Measurements from ENCODE around the gene KCNJ16.

KCNJ16 gene

DNA sequence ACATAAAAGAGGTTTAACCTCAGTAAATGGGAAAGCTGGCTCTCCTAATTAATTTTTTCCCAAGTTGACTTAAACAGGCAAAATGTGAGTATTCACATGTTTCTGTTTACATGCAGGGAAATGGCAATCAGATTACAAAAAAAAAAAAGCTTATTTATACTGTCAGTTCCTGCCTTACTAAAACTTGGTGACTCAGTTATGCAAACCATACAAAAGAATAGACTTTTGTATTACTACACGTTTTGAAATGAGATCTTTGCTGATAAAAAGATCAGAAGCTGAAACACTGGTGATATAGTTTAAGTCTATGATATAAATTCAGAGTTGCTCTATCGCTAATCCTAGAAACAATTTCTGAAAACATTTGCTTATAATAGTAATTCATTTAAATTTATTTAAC lies 85.0 kb downstream of the KCNJ16 start:
- Histone ChIP-seq H2BK15ac (ENCODE audit: low read length) (no peak overlapping the region), H2BK5ac (ENCODE audit: low read length) (no peak overlapping the region), H3K9ac (ENCODE audit: low read depth, low read length, poor library complexity) (no peak overlapping the region), H3K4me2 (ENCODE audit: insufficient read depth, low read length, poor library complexity, severe bottlenecking) (no peak overlapping the region), H3K36me3 (replicated peaks in 1 of 2; ENCODE audit: control insufficient read depth in 2 of 2, insufficient read depth in 2 of 2, low read length in 2 of 2) (no peaks in the 10 kb centered on the region), H3K79me1 (ENCODE audit: low read depth, low read length) (no peaks in the 10 kb centered on the region), H3K27ac (replicated peaks; ENCODE audit: low read length) (no peak overlapping the region), H3K23ac (ENCODE audit: low read depth, low read length, poor library complexity) (no peak overlapping the region), H2BK120ac (ENCODE audit: low read depth, low read length) (no peak overlapping the region), H4K91ac (ENCODE audit: low read depth, low read length, poor library complexity) (no peak overlapping the region), H3K4me3 (ENCODE audit: low read length in 2 of 2) (no peak overlapping the region), H3K18ac (ENCODE audit: low read length) (no peak overlapping the region), H4K8ac (ENCODE audit: low read depth, low read length) (no peak overlapping the region), H2BK12ac (ENCODE audit: low read length) (no peak overlapping the region), H2AK5ac (ENCODE audit: low read depth, low read length) (no peak overlapping the region), H3K14ac (ENCODE audit: low read length) (no peak overlapping the region), H3K27me3 (ENCODE audit: control insufficient read depth in 3 of 3, insufficient read depth in 3 of 3, low read depth in 1 of 3, low read length in 3 of 3) (no peaks in the 10 kb centered on the region), H3K4me1 (ENCODE audit: control insufficient read depth in 2 of 2, insufficient read depth in 1 of 2, low read depth in 1 of 2, low read length in 2 of 2) (no peaks in the 10 kb centered on the region), H2AFZ (ENCODE audit: low read length) (no peak overlapping the region), H3K9me3 (replicated peaks in 1 of 2; ENCODE audit: control insufficient read depth in 2 of 2, insufficient read depth in 1 of 2, low read depth in 1 of 2, low read length in 2 of 2) (no peaks in the 10 kb centered on the region), H3K4ac (ENCODE audit: low read length) (no peak overlapping the region)
- WGBS, 2 donors (ENCODE audit: extremely low coverage in 2 of 2, insufficient read length in 2 of 2, insufficient replicate concordance in 1 of 2) = no CpG with 5 or more reads among the region's 2 CpGs
- DNase-seq (ENCODE audit: low spot score) = no peak

DNA sequence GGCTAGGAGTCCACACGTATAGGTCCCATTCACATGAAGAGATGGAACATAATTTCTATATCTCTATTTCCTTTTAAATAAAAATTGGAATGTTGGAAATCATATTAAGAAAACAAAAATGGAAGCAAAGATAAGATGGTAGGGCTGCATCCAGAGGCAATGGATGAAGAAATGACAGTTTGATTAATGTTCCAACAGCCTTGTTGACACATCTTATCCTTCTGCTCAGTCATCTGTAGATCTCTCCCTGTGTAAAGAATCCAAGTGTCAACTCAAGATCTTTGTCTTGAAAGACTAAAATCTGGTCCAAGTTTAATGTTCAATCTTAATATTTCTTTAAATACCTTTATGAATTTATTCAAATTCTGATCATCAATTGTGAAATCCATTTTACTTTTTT lies 86.5 kb downstream of the KCNJ16 start:
- Histone ChIP-seq H3K23ac (ENCODE audit: low read depth, low read length, poor library complexity) (no peak overlapping the region), H3K18ac (ENCODE audit: low read length) (no peak overlapping the region), H3K79me1 (ENCODE audit: low read depth, low read length) (no peaks in the 10 kb centered on the region), H3K27me3 (ENCODE audit: control insufficient read depth in 3 of 3, insufficient read depth in 3 of 3, low read depth in 1 of 3, low read length in 3 of 3) (no peaks in the 10 kb centered on the region), H3K9ac (ENCODE audit: low read depth, low read length, poor library complexity) (no peak overlapping the region), H3K36me3 (replicated peaks in 1 of 2; ENCODE audit: control insufficient read depth in 2 of 2, insufficient read depth in 2 of 2, low read length in 2 of 2) (no peaks in the 10 kb centered on the region), H3K27ac (replicated peaks; ENCODE audit: low read length) (no peak overlapping the region), H3K4me1 (ENCODE audit: control insufficient read depth in 2 of 2, insufficient read depth in 1 of 2, low read depth in 1 of 2, low read length in 2 of 2) (no peaks in the 10 kb centered on the region), H4K91ac (ENCODE audit: low read depth, low read length, poor library complexity) (no peak overlapping the region), H3K4ac (ENCODE audit: low read length) (no peak overlapping the region), H3K14ac (ENCODE audit: low read length) (no peak overlapping the region), H2BK12ac (ENCODE audit: low read length) (no peak overlapping the region), H2BK15ac (ENCODE audit: low read length) (no peak overlapping the region), H2AK5ac (ENCODE audit: low read depth, low read length) (no peak overlapping the region), H3K9me3 (replicated peaks in 1 of 2; ENCODE audit: control insufficient read depth in 2 of 2, insufficient read depth in 1 of 2, low read depth in 1 of 2, low read length in 2 of 2) (no peaks in the 10 kb centered on the region), H3K4me3 (ENCODE audit: low read length in 2 of 2) (no peak overlapping the region), H2BK5ac (ENCODE audit: low read length) (no peak overlapping the region), H2AFZ (ENCODE audit: low read length) (no peak overlapping the region), H3K4me2 (ENCODE audit: insufficient read depth, low read length, poor library complexity, severe bottlenecking) (no peak overlapping the region), H4K8ac (ENCODE audit: low read depth, low read length) (no peak overlapping the region), H2BK120ac (ENCODE audit: low read depth, low read length) (no peak overlapping the region)
- WGBS, 2 donors (ENCODE audit: extremely low coverage in 2 of 2, insufficient read length in 2 of 2, insufficient replicate concordance in 1 of 2) = no CpG with 5 or more reads among the region's 1 CpG
- DNase-seq (ENCODE audit: low spot score) = no peak

DNA sequence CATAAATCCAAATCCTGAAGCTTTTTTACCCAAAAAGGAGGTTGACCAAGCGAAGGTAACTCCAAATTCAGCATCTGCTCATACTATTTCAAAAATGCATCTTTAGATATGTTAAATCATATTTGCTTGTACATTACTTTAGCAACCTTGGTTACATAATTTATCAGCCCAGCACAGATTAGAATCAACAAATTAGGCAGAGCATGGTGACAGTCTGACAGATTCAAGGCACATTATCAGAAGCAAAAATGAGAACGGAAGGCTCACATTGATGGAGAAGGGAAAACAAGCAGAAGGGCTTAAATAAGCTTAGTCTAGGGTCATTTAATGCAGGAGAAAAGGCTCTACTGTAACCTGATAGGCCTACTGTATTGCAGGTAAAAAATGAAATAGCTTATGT lies 90.4 kb downstream of the KCNJ16 start:
- H3K27me3 ChIP-seq (ENCODE audit: control insufficient read depth in 3 of 3, insufficient read depth in 3 of 3, low read depth in 1 of 3, low read length in 3 of 3) = peaks cover 0 to 9% (median 0%) of the 10 kb centered on the region in 3 experiments
- no peak overlapping the region for H3K4ac ChIP-seq (ENCODE audit: low read length)
- no peak overlapping the region for H3K18ac ChIP-seq (ENCODE audit: low read length)
- H4K8ac ChIP-seq (ENCODE audit: low read depth, low read length) = no peak overlapping the region
- H3K4me2 ChIP-seq (ENCODE audit: insufficient read depth, low read length, poor library complexity, severe bottlenecking) = no peak overlapping the region
- peaks cover 0 to 2% of the 10 kb centered on the region in 2 donors for H3K4me1 ChIP-seq (ENCODE audit: control insufficient read depth in 2 of 2, insufficient read depth in 1 of 2, low read depth in 1 of 2, low read length in 2 of 2)
- no peaks in the 10 kb centered on the region for H3K9me3 ChIP-seq (replicated peaks in 1 of 2; ENCODE audit: control insufficient read depth in 2 of 2, insufficient read depth in 1 of 2, low read depth in 1 of 2, low read length in 2 of 2)
- no peak overlapping the region for H2BK15ac ChIP-seq (ENCODE audit: low read length)
- no peak overlapping the region for H2AFZ ChIP-seq (ENCODE audit: low read length)
- no peak overlapping the region for H3K27ac ChIP-seq (replicated peaks; ENCODE audit: low read length)
- H2BK5ac ChIP-seq (ENCODE audit: low read length) = no peak overlapping the region
- H3K4me3 ChIP-seq (ENCODE audit: low read length in 2 of 2) = no peak overlapping the region
- no peak overlapping the region for H3K14ac ChIP-seq (ENCODE audit: low read length)
- H3K79me1 ChIP-seq (ENCODE audit: low read depth, low read length) = no peaks in the 10 kb centered on the region
- H3K9ac ChIP-seq (ENCODE audit: low read depth, low read length, poor library complexity) = no peak overlapping the region
- no peak overlapping the region for H2BK120ac ChIP-seq (ENCODE audit: low read depth, low read length)
- H3K23ac ChIP-seq (ENCODE audit: low read depth, low read length, poor library complexity) = no peak overlapping the region
- no CpG with 5 or more reads among the region's 2 CpGs for WGBS, 2 donors (ENCODE audit: extremely low coverage in 2 of 2, insufficient read length in 2 of 2, insufficient replicate concordance in 1 of 2)
- H2AK5ac ChIP-seq (ENCODE audit: low read depth, low read length) = no peak overlapping the region
- H3K36me3 ChIP-seq (replicated peaks in 1 of 2; ENCODE audit: control insufficient read depth in 2 of 2, insufficient read depth in 2 of 2, low read length in 2 of 2) = no peaks in the 10 kb centered on the region
- DNase-seq (ENCODE audit: low spot score) = no peak
- H2BK12ac ChIP-seq (ENCODE audit: low read length) = no peak overlapping the region
- no peak overlapping the region for H4K91ac ChIP-seq (ENCODE audit: low read depth, low read length, poor library complexity)

DNA sequence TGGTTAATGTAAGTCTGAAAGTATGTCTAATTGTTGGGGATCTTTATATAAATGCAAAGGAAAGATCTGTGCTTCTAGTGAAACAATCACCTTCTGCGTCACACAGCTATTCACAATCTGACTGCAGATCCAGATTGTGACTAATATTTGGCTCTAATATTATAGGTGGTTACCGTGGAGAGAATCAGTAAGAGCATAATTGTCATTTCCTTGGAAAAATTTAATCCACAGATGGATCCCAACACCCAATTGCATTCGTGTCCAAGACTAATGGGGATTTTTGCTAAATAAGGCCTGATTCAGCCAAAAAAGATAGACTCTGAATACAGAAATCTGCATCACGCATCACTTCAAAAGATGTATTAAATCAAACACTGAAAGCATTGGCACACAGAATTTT lies 91.6 kb downstream of the KCNJ16 start:
- Histone ChIP-seq H2BK15ac (ENCODE audit: low read length) (no peak overlapping the region), H3K27ac (replicated peaks; ENCODE audit: low read length) (no peak overlapping the region), H3K79me1 (ENCODE audit: low read depth, low read length) (no peaks in the 10 kb centered on the region), H3K18ac (ENCODE audit: low read length) (no peak overlapping the region), H3K9ac (ENCODE audit: low read depth, low read length, poor library complexity) (no peak overlapping the region), H3K9me3 (replicated peaks in 1 of 2; ENCODE audit: control insufficient read depth in 2 of 2, insufficient read depth in 1 of 2, low read depth in 1 of 2, low read length in 2 of 2) (no peaks in the 10 kb centered on the region), H4K8ac (ENCODE audit: low read depth, low read length) (no peak overlapping the region), H3K4ac (ENCODE audit: low read length) (no peak overlapping the region), H3K4me2 (ENCODE audit: insufficient read depth, low read length, poor library complexity, severe bottlenecking) (no peak overlapping the region), H2AK5ac (ENCODE audit: low read depth, low read length) (no peak overlapping the region), H3K27me3 (ENCODE audit: control insufficient read depth in 3 of 3, insufficient read depth in 3 of 3, low read depth in 1 of 3, low read length in 3 of 3) (peaks cover 0 to 12% (median 0%) of the 10 kb centered on the region in 3 experiments), H2BK120ac (ENCODE audit: low read depth, low read length) (no peak overlapping the region), H2BK12ac (ENCODE audit: low read length) (no peak overlapping the region), H3K23ac (ENCODE audit: low read depth, low read length, poor library complexity) (no peak overlapping the region), H3K36me3 (replicated peaks in 1 of 2; ENCODE audit: control insufficient read depth in 2 of 2, insufficient read depth in 2 of 2, low read length in 2 of 2) (no peaks in the 10 kb centered on the region), H3K4me1 (ENCODE audit: control insufficient read depth in 2 of 2, insufficient read depth in 1 of 2, low read depth in 1 of 2, low read length in 2 of 2) (peaks cover 2 to 4% of the 10 kb centered on the region in 2 donors), H2BK5ac (ENCODE audit: low read length) (no peak overlapping the region), H3K14ac (ENCODE audit: low read length) (no peak overlapping the region), H2AFZ (ENCODE audit: low read length) (no peak overlapping the region), H3K4me3 (ENCODE audit: low read length in 2 of 2) (no peak overlapping the region), H4K91ac (ENCODE audit: low read depth, low read length, poor library complexity) (no peak overlapping the region)
- no CpG with 5 or more reads among the region's 4 CpGs for WGBS, 2 donors (ENCODE audit: extremely low coverage in 2 of 2, insufficient read length in 2 of 2, insufficient replicate concordance in 1 of 2)
- no peak for DNase-seq (ENCODE audit: low spot score)
